NCI-H2227 treated with DMSO at 0.1 percent for 48 hours (cell line): ENCODE measurements around the gene CNIH2.
A peak's percentile ranks its signal among the peaks of the same experiment; 100 is the strongest.
"Not testable (repeated sequence)": the region's sequence is repeated elsewhere in the genome, so short reads cannot be mapped to it uniquely, and the experiment has no call there.

Experiments used
- DNase-seq: peaks from one replicate; lab custom pipeline; 2025; lab: John Stamatoyannopoulos, UW

Gene CNIH2

DNA sequence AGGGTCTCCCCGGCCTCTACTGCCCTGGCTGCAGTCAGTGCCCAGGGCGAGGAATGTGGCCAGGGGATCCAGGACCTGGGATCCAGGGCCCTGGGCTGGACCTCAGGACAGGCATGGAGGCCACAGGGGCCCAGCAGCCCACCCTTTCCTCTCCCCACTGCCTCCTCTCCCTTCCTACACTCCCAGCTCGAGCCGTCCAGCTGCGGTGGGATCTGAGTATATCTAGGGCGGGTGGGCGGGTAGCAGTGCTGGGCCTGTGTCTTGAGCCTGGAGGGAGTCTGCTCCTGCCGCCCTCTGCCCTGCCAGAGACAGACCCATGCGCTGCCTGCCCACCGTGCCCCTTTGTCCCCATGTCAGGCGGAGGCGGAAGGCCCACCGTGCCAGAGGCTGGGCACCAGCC lies 1.4 kb upstream of the CNIH2 start:
- not testable (repeated sequence) for DNase-seq

DNA sequence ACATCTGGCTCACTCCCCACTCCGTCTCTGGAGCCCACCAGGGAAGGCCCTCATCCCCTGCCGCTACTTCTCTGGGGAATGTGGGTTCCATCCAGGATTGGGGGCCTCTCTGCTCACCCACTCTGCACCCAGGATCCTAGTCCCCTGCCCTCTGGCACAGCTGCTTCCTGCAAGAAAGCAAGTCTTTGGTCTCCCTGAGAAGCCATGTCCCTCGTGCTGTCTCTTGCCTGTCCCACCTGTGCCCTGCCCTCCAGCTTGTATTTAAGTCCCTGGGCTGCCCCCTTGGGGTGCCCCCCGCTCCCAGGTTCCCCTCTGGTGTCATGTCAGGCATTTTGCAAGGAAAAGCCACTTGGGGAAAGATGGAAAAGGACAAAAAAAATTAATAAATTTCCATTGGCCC lies 911 bp upstream of the CNIH2 start:
- not testable (repeated sequence) for DNase-seq

DNA sequence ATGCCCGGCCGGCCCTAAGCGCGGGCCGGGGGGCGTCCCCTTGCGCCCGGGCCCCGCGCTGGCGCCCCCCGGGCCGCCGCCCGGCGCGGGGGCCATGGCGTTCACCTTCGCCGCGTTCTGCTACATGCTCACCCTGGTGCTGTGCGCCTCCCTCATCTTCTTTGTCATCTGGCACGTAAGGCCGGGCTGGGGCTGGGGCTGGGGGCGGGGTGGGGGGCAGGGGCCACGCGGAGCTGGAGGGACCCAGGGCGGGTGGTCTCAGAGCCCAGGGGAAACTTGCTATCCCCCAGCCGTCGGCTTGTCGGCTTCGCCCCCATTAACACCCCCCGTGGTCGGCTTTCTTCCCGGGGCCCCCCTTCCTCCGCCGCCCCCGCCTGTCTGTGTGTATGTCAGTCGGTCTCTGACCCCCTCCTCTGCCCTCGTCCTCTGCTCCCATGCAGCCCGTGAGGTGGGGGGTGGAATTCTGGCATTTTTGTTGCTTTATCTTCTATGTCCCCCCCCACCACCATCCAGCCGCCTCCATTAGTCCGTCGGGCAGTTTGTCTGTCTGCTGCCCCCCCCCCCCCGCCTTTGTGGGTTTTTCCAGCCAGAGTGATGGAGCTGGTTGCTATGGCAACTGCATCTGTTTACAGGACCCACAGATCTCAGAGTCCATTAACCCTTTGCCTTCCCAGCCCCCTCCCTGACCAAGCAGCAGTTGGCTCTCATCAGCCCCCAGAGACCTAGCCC lies 552 bp downstream of the CNIH2 start:
- peak; percentile 39 for DNase-seq

DNA sequence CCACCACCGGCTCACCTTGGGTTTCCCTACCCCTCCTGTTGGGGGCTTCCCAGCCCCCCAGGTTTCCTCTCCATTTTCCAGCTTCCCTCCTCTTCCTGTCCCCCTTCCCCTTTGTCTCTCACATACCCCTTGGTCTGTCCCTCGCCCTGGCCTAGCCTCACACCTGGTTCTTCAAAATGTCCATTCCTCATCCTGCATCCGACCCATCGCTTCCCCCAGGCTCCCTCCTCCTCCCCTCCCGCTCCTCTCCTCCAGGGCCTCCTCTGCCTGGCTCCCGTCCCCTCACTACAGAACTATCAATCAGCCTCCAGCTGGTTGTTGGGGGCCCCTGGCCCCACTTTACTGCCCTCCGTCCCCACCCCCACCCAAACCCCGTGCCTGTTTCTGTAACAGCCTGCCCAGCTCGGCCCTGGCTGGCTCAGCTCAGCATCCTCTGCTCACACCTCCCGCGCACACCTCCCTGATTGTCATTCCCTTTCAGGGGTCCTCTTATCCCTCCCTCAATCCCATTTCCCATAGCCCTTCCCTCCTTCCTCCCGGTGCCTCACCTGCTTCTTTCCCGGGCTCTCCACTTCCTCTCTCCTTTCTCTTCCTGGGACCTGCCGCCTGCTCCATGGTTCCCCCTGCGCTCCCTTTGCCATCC lies 1.2 kb downstream of the CNIH2 start:
- no peak for DNase-seq

DNA sequence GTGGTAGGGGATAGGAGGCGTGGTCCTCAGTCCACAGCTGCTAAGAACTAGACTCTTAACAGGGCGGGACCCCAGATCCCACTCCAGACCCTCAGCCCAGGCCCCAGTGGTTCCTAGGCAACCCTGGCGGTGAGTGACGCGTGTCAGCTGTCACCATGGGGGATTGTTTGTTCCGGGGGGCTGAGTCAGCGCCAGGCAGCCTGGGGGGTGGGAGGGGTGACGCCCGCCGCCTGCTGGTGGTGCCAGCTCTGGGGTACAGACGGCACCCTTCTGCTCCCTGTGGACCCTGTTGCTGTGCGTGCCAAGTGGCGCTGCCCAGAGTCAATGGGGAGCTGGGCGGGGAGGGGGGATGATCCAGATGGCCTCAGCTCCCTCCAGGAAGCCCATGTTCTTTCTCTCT lies 2.5 kb downstream of the CNIH2 start:
- no peak for DNase-seq

DNA sequence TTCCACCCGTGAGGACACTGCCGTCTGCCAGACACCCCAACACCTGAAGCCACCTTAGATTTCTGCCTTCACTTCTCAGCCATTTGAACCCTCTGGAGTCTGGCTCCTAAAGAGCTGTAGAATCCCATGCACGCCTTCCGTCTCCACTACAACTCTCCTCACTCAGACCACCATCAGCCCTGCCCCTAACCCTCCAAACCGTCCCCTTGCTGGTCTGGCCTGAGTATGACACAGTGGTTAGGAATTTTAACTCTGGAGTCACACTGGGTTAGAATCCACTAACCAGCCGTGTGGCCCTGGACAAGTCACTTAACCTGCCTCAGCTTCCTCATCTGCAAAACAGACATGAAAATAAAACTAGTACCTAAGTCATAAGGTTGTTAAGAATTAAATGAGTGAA lies 3.0 kb downstream of the CNIH2 start:
- DNase-seq = no peak

DNA sequence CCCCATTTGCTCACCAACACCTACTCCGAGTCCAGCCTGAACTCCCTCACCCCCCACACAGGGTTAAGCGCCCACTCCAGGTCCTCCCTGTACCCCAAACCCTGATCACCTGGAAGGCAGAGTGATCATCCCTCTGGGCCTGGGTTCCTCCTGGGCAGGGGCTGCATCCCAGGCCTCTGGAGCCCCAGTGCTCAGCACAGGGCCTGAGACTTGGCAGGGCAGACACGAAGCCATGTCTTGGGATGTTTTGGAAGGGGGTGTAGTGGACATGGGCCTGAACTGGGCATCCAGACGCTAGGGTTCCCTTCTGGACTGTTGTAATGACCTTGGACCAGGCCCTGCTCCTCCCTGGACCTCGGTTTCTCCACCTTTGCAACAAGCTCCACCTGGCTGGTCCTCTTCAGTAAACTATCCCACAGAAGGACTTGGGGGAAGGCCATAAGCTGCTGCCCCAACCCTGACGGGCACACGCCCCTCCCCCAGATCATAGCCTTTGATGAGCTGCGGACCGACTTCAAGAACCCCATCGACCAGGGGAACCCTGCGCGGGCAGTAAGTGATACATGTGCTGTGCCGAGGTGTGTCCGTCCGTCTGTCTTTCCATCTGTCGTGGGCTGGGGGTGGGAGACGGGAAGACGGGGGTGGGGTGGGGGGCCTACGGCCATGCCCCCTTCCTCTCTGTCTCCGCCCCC lies 3.9 kb downstream of the CNIH2 start:
- DNase-seq = no peak

DNA sequence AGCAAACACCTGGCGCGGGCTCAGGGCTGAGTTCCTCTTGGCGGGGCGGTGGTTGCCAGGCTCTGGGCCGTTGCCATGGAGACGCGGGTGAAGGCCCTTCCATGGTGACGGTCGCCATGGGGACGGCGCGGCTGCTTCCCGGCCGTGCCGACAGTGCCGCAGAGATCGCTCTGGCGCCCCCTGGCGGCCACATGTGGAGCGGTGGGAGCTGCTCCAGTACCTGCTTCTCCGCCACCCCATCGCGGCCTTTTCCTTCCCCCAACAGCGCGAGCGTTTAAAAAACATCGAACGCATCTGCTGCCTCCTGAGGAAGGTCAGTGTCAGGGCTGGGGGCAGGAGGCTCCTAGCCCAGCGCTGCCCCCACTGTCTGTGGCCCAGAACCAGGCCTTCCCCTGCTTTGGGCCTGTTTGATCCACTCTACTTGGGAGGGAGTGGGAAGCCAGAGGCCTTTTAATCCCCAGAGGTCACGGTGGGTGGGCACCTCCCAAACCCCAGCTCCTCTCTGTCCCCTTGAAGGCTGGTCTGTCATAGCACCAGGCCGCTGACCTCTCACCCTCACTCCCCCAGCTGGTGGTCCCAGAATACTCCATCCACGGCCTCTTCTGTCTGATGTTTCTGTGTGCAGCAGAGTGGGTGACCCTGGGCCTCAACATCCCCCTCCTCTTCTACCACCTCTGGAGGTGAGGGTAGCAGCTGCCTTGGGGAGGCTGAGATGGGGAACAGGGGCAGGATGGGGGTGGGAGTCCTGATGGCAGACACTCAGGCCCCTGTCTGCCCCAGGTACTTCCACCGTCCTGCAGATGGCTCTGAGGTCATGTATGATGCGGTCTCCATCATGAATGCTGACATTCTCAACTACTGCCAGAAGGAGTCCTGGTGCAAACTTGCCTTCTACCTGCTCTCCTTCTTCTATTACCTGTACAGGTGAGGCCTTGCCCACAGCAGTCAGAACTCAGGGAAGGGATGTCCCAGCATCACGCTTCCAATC lies 4.8 kb downstream of the CNIH2 start:
- peak; percentile 95 for DNase-seq

DNA sequence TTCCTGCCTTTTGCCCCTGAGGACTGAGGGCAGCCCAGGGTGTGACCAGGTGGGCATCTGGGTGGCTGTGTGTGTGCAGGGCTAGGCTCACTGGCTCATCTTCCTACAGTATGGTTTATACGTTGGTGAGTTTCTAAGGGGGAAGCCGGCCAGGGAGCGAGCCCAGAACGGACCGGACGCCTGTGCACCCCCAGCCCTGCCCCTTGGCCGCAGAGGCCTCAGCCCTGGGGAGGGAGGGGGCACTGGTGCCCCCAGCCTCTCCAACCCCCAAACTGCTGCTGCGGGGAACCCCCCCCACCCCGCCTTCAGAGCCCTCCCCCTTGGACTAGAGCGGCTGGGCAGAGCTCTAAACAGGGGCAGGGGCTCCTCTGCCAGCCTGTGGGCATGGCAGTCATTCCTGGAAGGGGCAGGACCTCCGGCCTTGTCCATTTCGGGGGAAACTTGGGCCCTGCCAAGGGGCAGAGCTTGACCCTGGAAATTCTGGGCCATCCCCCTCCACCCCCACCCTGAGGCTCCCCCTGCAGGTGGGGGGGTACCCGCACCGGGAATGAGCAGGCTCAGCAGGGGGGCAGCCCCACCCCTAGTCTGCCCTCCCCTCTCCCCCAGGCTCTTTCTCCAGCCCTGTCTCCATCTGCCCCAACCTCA lies 5.6 kb downstream of the CNIH2 start:
- DNase-seq = no peak

DNA sequence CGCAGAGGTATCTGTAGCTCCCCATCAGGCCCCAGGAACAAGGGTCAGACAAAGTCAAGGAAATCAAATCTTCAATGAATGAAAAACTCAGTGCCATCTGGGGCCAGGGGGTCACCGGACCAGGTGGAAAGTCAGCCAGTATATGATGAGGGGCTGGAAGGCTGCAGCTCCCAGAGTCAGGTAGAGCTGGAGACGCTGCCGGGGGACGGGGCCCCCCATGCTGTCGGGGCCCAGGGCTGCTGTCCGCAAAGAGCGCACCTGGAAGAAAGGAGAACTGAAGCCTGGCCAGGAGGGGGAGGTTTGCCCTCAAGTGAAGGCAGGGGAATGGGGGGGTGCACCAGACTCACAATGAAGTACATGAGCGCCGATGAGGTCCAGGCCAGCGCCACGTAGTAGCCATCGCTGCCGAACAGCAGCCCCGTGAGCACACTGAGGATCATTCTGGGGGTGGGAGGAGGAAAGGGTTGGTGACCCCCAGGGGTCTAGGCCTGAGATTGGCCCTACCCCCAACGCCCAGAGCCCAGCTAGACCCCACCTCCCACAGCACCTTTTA lies 6.6 kb downstream of the CNIH2 start:
- DNase-seq = no peak

DNA sequence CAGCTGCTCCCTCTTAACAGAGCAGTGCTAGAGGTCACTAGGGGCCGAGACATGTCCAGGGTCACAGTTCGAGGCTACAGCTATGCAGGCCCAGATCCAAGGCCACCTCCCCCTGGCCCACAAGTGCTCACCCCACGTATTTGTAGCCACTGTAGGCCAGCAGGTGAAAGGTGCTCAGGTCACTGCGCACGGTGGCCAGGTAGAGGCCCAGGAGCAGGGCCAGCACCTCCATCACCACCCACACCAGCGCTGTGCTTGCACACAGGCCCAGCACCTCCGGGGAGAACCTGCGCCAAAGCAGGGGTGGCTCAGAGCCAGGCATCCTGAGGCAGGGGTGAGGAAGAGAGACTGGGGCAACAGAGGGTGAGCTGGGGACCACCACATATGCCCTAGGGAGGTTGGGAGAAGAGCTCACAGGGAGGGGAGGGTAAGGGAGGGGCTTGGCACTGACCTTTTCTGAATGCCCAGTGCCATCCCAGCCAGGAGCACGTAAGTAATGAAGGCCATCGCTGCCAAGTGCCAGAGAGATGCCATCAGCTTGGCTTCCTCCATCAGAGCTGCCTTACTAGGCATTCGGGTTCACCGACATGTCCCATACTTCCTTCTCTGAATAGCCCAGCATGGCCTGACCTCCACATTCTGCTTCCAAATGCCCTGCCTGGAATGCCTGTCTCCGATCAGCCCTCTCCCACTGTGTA lies 7.4 kb downstream of the CNIH2 start:
- no peak for DNase-seq

DNA sequence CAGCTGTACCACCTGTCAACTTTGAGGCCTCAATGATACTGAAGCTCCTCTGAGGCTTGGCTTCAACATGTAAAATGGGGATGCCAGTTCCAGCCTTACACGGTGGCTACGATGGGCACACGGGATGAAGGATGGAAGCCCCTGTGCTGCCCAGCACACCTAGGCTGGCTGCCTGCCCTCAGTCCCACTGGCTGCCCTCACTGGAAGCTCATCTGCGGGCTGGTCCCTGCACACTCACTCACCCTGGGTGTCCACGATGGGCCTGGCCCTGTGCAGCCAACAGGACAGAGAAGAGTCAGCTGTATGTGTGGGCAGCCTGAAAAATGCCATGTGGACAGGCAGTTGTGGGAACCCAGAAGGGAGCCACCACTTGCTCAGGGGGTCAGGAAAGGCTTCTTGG lies 8.7 kb downstream of the CNIH2 start:
- DNase-seq = no peak

DNA sequence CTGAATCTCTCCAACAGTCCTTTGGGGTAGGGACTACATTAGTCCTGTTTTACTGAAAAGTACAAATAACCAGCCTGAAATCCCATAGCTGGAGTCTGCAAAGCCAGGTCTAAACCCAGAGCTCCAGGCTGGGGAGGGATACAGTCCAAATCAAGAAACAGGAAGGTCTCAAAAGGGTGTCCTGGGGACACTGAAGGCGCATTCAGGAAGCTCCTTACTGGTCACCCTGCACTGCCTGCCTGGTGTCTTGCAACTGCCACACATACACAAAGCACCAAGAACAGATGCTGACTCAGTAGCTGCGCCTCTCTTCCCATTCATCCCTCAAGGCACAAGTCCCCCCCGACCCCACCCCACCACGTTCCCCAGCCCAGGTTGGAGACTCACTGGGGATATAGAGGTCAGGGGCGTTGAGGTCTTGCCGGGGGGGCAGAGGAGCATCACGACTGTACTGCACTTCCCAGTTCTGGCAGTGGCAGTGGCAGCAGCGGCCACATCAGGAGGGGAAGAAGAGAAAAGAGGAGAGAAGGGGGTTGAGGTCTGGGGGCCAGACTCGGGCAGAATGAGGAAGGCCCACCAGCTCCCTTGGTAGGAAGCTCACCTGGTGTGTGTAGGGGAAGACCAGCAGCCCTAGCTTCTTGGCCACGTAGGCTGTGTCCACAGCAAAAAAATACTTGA lies 9.4 kb downstream of the CNIH2 start:
- no peak for DNase-seq

DNA sequence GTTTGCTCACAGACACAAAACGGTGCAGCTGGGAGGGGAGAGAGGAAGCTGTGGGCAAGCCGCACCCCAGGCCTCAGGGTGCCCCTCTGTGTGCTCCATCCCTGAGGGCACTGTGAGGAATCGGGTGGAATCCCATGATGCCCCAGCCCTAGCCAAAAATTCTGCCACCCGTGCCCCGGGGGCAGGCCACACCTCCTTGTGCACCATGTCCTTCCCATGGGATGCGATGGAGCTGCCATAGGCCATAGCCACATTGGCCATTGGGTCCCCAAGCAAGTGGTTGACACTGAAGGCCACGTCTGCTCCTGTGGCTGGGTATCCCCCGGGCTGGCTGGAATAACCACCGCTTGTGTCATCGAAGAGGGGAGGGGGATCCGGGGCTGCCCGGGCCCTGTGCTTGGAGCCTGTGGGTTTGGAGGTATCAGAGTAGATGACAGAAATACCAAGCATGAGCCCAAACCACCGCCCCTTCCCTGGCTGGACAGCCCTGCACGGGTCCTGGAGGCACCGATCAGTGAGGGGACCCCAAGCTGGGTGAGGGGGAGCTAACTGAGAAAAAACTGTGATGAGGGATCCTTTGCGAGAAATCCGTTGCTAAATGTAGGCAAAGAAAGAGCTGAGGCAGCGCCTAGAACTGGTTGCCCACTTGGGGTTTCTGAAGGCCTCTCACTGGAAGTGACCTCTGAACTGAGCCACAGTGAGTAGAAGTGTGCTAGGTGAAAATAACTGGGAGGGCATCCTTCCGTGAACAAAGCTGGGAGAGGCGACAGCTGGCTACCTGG lies 10.1 kb downstream of the CNIH2 start:
- DNase-seq = no peak

DNA sequence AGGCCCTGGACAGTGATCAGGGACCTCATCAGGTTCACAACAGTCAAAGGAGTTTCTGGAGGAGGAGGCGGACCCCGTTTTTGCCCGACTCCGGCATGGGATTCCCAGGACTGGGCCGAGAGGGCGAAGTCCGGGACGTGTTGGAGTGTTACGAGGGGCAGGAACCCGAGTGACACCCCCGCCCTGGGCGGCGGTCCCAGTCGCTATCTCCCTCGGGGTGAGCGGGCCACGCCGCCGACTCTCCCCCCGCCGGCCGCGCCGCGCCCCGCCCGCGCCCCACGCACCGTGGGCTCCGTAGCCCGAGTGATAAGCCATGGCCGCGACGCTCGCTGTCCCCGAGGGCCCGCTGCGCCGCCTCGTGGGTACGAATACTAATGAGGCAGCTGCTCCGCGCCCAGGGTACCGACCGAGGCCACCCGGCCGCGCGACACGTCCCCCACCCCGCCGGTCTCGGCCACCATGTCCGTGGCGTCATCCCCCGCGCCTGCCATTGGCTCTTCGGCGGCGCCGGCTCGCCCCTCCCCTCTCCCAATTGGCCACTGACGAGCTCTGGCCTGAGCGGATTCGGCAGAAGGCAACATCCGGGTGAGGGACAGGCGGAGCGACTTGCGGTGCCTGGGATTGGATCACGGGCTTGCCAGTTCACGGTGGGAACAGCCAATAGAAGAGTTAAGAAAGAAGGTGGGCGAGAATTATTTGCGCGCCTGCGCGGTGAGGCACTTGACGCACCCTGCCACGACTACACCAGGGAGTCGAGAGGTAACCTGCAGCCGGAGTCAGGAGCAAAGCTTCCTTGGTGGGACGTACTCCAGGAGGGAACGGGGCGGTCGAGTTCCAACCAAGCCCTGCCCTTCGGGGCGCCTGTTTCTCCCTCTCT lies 10.9 kb downstream of the CNIH2 start, which contains the start of gene YIF1A:
Gene YIF1A (minus strand): TSS at position 473 of the 877 bp plus-strand sequence. CDS start 158 bp downstream, at position 315.
- DNase-seq = peak; percentile 99

DNA sequence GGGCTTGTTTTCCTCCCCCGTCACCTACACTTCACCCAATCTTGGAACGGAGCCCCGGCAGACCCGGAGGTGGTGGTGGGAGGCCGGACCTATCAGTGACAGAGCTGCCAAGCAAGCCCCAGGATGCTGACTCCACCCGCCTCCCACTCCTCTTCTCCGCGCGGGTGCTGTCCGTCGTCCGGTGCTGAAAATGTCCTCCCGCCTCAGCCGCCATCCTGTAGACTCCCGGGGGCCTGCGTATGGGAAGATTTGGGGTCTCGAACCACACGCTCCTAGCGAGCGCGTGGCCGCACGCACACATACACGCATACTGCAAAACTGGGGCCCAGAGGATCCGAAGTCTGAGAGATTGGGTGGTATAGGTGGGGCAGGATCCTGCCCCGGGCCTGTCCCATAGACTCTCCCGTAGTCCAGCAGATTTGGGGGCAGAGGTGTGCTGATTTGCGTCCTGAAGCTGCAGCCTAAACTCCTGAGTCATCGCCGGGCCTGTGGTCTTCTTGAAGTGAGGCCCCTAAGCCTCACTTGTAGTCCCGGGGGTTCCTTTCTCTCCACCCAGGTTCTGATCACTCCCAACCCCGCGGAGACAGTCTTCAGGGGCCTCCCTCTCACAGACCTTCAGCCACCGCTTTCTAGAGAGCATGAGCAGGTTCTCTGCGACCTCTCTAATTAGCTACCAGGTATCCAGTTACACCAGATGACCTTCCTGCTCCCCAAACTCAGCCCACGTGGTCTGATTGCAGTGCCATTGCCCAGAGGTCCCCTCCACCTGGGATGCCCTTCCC lies 11.8 kb downstream of the CNIH2 start:
- DNase-seq = peak; percentile 83

DNA sequence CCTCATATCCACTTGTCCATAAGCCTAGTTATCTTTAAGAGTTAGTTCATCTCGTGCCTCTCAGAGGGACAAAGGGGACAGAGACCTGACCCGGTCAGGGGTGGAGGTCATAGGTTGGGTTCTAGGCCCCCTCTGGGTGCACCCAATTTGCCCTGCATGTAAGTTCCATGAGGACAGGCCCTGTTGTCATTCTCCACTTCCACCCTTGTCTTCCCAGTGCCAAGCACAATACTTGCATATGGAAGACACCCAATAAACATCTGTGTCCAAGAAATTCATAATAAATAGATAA lies 12.3 kb downstream of the CNIH2 start:
- no peak for DNase-seq
